ENCODE results near the gene SLC16A5.
"Not testable (repeated sequence)": the region's sequence is repeated elsewhere in the genome, so short reads cannot be mapped to it uniquely, and the experiment has no call there.

DNA sequence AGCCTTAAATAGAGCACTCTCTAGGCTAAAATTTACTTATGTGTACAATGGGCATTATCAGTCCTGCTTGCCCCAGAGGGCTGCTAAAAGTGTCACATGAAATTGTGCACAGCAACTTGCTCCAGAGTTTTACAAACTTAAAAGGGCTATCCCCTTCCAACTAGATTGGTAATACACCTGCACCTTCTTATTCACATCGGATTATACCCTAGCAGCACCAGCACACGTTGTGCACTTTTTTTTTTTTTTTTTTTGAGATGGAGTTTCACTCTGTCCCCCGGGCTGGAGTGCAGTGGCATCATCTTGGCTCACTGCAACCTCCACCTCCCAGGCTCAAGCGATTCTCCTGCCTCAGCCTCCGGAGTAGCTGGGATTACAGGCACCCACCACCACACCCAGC, 44.0 kb upstream of the SLC16A5 start:
- TF ChIP-seq POLR2AphosphoS5, EP300 (IDR thresholded peaks at IDR 0.05): not testable (repeated sequence)
- TF ChIP-seq, protein P1, sequence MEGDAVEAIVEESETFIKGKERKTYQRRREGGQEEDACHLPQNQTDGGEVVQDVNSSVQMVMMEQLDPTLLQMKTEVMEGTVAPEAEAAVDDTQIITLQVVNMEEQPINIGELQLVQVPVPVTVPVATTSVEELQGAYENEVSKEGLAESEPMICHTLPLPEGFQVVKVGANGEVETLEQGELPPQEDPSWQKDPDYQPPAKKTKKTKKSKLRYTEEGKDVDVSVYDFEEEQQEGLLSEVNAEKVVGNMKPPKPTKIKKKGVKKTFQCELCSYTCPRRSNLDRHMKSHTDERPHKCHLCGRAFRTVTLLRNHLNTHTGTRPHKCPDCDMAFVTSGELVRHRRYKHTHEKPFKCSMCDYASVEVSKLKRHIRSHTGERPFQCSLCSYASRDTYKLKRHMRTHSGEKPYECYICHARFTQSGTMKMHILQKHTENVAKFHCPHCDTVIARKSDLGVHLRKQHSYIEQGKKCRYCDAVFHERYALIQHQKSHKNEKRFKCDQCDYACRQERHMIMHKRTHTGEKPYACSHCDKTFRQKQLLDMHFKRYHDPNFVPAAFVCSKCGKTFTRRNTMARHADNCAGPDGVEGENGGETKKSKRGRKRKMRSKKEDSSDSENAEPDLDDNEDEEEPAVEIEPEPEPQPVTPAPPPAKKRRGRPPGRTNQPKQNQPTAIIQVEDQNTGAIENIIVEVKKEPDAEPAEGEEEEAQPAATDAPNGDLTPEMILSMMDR (IDR thresholded peaks at IDR 0.05), result not testable (repeated sequence)
